Measurements from ENCODE around the gene IRF7.

The IRF7 gene

GRCh38 chr11:620201-620600 is 4.5 kb upstream of the IRF7 start:
- DNase-seq = no peak

GRCh38 chr11:619628-620050 is 3.9 kb upstream of the IRF7 start:
- no peak for DNase-seq

GRCh38 chr11:618856-619627 is 3.3 kb upstream of the IRF7 start:
- DNase-seq = no peak

GRCh38 chr11:617912-618682 is 2.3 kb upstream of the IRF7 start:
- no peak for DNase-seq

- no peak for DNase-seq
Measured at GRCh38 chr11:617199-617911, 1.6 kb upstream of the IRF7 start.

GRCh38 chr11:616320-617198 is 809 bp upstream of the IRF7 start:
- DNase-seq = no peak

GRCh38 chr11:614623-615503 is 887 bp downstream of the IRF7 start:
- DNase-seq = peak; percentile 14

- no peak for DNase-seq
Measured at GRCh38 chr11:614021-614622, 1.6 kb downstream of the IRF7 start.

GRCh38 chr11:613369-613968 is 2.3 kb downstream of the IRF7 start:
- peak; percentile 87 for DNase-seq

- DNase-seq = no peak
Measured at GRCh38 chr11:612961-613300, 2.8 kb downstream of the IRF7 start.

- peak; percentile 65 for DNase-seq
Measured at GRCh38 chr11:612201-612960, 3.4 kb downstream of the IRF7 start.

- no peak for DNase-seq
Measured at GRCh38 chr11:611001-611996, 4.5 kb downstream of the IRF7 start.

GRCh38 chr11:610146-610801 is 5.5 kb downstream of the IRF7 start:
- no peak for DNase-seq

- DNase-seq = no peak
Measured at GRCh38 chr11:609341-609811, 6.4 kb downstream of the IRF7 start.

- no peak for DNase-seq
Measured at GRCh38 chr11:608791-609251, 6.9 kb downstream of the IRF7 start.

- no peak for DNase-seq
Measured at GRCh38 chr11:607971-608659, 7.6 kb downstream of the IRF7 start.

All from hematopoietic multipotent progenitor cell treated with erythropoietin and hydrocortisone succinate and interleukin-3 and kit ligand, for 6 days (in vitro differentiated cells).